ENCODE results near the gene NEK1.

Gene NEK1, protein sequence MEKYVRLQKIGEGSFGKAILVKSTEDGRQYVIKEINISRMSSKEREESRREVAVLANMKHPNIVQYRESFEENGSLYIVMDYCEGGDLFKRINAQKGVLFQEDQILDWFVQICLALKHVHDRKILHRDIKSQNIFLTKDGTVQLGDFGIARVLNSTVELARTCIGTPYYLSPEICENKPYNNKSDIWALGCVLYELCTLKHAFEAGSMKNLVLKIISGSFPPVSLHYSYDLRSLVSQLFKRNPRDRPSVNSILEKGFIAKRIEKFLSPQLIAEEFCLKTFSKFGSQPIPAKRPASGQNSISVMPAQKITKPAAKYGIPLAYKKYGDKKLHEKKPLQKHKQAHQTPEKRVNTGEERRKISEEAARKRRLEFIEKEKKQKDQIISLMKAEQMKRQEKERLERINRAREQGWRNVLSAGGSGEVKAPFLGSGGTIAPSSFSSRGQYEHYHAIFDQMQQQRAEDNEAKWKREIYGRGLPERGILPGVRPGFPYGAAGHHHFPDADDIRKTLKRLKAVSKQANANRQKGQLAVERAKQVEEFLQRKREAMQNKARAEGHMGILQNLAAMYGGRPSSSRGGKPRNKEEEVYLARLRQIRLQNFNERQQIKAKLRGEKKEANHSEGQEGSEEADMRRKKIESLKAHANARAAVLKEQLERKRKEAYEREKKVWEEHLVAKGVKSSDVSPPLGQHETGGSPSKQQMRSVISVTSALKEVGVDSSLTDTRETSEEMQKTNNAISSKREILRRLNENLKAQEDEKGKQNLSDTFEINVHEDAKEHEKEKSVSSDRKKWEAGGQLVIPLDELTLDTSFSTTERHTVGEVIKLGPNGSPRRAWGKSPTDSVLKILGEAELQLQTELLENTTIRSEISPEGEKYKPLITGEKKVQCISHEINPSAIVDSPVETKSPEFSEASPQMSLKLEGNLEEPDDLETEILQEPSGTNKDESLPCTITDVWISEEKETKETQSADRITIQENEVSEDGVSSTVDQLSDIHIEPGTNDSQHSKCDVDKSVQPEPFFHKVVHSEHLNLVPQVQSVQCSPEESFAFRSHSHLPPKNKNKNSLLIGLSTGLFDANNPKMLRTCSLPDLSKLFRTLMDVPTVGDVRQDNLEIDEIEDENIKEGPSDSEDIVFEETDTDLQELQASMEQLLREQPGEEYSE (N-terminal part only)

DNA sequence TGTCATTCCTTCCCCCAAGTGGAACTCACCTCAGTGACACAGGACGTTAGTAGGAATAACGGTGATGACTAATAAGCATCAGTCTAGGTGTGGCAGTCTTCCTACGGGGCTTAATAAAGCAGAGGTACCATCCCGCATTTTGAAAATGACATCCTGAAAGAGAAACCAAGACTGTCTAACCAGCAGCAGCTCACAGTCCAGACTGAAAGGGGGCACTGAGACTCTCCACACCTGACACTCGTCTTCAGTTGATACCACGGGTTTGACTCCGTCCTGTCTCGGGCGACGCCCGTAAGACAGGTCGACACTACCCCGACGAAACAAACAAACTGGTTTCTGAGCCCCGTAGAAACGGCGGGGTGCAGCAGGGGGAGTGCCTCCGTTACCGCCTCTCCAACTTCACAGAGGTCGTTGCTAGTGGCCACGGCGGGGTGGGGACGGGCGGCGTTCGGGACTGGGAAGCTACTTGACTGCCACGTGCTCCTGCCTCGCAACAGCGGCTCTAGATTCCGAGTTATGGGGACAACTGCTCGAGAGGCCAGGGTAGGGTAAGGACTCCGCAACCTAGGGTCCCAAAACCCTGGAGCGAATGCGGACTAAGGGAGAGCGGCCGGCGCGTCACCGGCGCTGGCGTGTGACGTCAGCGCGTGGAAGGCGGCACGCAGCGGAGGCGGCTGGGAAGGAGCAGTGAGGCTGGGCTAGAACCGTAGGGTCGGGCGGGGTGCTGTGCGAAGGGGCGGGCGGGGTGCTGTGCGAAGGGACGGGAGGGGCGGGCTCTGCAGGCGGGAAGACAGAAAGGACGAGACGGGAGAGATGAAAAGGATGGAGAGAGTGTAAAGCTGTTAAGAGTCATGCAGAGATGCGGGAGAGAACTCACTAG, at the start of gene NEK1:
Gene NEK1, minus strand, starts transcription at position 593 of the 880 bp plus-strand sequence. CDS start 9,953 bp downstream, outside the sequence.
- peak; percentile 75 for DNase-seq

DNA sequence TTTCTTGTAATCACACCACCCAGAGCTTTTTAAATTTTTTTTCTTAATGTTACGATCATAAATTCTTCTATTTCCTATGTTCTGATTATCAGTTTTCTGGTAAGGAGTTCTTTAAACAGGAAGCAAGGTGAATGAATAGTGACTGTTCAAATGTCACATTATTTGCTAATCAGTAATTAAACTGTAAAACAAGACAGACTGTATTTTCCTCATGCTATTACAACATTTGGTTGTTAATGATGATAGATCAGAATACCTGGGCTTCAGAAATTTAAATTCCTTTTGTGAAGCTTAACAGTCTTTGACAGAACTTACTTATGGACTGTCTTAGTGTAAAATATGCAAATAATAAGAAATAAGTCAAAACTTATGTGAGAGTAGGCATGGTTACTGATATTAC, 49.4 kb upstream of the NEK1 start:
- DNase-seq = no peak

DNA sequence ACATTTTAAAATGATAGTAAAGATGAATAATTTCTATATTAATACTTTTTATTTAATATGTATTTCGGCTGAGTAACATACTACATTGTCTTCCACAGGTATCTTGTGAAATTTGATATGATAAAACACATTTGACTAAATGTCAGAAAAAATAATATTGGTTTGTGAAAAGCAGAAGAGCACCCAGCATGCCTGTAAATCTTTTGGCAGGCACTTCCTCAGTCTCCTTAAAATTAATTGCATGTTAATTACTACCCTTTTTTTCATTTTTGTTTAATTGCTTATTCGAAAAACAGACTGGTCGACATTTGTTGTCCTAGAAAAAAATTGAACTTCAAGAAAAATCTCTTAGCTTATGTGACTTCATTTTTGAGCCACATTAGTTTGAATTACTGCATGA, 48.5 kb upstream of the NEK1 start:
- no peak for DNase-seq

DNA sequence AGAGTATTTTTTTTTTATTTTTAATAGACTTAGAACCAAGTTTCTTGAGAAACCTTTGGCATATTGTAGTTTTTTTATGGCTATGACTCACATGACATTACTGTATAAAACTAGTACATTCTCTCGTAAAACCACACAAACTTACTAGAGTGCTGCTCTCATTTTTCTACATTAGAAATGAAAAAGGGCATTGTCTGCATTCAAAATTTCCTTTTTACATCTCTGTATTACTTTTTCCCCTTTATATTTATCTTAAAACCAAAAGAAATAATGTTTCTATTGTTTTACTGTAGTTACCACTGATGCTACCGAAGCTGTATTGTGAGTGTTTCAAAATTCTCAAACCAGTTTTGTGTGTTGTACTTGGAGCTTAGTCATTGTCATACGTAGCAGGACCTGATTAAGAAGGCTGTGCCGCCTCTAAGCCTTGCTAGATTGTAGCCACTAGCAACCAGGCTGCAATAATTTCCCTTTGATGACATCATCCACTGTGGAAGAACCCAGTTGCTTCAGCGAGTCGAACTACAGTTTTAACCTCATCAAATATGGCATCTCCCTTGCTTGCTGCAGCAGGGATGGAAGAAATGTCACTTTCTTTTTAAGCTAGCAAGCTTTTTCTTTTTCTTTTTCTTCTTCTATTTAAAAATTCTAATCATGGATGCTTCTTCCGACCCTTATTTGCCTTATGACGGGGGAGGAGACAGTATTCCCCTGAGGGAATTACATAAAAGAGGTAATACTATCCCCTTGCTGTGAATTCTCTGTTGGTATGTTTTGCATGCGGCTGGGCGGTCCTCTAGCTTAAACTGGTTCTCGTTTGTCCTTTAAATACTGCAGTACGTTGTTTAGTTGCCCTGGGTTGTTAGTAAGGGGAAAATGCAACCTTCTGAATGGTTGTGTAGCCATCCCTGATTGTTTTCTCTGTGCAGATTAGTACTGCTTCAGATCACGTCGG, 47.6 kb upstream of the NEK1 start:
- DNase-seq = peak; percentile 91

DNA sequence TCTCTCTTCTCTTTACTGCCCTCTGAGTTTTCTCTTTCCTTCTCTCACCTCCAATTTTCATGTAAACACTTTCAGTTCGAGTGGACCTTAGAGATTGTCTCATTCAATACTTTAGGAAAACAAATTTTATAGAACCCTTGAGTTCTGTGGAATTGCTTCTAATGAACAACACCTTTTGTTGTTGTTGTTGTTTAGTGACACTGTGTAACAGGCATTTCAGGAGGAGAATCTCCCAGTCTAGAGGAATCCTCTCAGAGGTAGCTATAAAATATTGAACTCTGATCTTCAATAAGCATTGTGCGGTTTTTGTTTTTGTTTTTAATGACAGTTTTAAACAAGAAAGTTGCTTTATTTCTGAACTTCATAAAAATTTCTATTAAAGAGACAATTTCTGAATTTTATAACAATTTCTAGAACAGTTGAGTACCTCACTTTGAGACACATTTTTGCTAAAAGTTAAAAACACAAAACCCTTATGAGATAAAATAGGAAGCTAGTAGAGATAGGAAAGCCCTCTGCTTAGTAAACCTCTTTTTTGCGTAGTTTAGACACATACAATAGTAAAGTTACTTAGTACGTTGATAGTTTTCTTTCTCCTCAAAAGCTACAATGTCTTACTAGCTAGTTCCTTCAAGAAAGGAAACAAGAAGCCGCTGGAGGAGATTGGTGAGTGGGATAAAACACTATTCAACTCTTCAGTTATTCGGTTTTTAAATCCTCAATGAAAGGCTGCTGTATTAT, 46.8 kb upstream of the NEK1 start:
- no peak for DNase-seq

DNA sequence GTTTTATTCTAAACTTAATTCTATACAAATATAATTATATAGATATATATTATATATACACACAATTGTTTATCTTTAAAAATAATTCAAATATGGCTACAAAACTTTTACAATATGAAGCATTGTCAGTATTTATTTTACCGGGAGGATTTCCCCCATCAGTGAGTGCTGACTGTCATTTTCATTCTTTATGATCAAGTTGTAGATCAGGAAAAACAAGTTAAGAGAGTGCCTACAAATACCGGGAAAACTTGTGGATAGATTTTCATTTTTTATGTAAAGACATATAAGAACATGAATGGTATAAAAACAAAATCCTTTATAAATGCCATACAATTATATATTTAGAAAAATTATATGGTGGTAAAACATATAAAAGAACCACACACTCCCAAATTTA, 45.8 kb upstream of the NEK1 start:
- peak; percentile 66 for DNase-seq

DNA sequence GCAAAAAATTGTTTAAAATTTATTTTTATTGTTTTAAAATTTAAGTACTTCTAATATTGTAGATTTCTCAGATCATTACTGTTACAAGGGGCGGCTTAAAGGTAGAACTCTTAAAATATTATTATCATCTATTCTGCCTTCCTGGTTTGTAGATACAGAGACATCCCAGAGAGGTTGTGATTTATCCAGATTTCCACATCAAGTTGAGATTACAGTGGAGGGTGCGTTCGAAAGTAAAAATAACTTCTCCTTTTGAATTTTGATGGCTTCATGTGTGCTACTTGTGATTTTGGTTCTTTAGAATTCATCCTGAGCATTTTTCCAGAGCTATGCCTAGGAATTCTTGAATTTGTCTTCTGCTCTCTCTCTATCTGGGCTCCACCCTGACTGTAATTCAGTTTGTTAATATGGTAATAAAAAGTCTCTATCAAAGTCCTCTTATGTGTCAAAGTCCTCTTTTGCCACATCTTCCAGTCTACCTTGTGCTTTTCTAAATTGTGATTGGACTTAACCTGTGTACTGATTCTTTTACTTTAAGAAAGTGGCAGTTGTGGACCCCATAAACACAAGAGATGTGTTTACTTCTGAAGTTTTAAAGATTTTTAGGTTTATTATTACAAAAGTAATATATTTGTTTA, 45.2 kb upstream of the NEK1 start:
- no peak for DNase-seq

GRCh38 chr4:169655401-169655800, 43.0 kb upstream of the NEK1 start:
- DNase-seq = no peak

DNA sequence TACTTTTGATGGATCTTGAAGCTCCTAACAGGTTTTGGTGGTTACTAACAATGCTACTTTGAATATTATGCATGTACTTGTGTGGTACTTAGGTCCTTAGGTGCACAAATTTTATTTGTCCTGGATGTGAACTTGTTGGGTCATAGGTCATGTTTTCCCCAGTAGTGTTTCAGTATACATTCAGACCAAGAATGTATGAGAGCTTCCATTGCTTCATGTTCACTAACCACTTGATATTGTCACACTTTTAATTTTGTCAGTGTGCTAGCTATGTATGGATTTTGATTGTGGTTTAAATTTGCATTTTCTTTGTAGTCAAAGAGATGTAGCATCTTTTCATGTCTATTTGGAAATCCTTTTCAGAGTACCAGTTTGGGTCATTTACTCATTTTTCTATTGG, 40.2 kb upstream of the NEK1 start:
- no peak for DNase-seq

DNA sequence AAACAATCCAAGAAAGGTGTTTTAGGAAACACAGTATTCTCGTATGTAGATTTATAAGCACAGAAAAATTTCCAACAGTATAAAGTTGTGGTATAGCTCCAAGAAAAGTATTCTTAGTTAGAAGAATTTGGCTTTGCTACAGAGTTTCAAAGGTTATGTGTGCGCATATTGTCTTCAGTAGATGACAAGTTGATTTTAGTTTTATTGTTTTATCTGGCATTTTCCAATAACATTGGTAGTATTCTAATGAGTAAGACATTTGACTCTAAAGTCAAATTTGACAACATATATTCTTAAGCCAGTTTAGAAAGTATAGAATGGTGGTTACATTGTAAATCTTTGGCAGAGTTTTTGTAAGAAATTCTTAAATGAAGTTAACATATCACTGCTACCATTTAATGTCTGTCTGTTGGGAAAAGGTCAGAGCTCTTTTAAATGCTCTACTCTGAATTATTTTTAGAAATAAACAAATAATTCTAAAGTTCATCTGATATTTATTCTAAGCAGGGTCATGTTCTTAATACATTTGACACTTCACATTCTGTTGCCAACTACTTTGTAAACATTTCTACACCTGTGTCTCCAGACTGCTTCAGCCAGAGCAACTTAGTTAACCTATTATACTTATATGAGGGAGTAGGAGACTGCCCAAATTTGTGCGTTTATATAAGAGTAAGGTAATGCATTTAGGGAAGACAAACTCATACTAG, 38.0 kb upstream of the NEK1 start:
- DNase-seq = no peak

DNA sequence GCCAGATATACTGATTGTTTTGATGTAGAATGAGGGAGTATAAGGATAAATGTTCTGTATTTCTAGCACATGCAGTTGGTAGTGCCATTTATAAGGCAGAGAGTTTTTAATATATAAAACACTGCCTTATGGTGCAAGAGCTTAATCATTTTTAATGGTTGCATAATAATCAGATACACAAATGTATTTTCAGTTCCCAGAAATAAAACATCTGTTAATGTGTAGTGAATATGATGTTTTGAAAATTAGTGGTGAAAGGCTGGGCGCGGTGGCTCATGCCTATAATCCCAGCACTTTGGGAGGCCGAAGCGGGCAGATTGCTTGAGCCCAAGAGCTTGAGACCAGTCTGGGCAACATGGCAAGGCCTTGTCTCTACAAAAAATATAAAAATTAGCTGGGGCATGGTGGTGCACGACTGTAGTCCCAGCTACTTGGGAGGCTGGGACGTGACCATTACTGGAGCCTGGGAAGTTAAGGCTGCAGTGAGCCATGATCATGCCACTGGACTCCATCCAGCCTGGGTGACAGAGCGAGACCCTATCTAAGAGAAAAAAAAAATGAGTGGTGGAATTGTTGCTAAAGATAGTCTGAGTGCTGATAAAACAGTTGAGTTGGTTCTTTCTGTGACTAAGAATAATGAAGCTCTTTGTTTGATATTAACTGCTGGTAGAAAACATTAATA, 37.3 kb upstream of the NEK1 start:
- DNase-seq = no peak

DNA sequence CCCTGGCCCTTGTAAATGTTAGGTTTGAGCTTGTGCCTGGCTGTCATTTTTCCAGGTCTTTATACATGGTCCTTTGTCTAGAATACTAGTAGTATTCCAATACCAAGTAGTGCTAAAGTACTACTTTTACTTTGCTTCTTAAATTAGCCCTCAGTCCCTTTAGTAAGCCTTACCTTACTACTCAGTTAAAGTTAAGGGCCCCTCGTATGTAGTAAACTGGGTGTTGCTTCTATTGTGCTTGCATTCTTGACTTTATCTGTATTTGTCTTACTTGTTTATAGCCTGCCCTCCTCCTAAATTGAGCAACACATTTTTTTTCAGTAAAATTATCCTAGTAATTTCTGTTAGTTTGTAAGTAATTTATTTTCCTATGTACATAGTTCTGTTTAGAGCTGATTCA, 33.2 kb upstream of the NEK1 start:
- DNase-seq = no peak

- no peak for DNase-seq
Measured at GRCh38 chr4:169644802-169645201, 32.4 kb upstream of the NEK1 start.

DNA sequence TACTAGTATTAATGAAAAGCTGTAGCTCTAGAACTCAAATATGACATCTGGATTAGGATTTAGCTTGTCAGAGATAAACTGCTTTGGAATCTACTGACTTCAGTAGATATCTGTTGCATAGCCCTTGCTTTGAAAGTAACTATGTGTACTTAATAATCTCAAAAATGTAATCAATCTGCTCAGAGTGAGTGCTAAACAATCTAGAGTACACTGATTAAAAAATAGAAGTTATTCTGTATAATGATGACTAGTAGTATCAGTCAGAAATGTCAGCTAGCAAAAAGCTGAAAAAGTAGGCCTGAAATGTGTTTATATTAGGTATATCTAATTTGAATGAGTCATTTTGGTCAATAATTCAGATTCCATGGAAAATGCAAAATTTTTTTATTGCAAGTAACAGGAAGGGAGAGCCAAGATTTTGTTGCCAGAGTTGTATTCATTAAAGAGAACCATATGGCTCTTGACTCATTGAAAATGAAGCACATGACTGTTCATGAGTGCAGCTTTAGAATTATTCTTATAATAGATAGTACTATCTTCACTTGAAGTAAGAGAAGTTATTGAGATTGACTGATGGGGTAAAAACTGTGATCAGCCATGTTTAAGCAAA, 28.0 kb upstream of the NEK1 start:
- no peak for DNase-seq

- no peak for DNase-seq
Measured at GRCh38 chr4:169634975-169635374, 22.6 kb upstream of the NEK1 start.

DNA sequence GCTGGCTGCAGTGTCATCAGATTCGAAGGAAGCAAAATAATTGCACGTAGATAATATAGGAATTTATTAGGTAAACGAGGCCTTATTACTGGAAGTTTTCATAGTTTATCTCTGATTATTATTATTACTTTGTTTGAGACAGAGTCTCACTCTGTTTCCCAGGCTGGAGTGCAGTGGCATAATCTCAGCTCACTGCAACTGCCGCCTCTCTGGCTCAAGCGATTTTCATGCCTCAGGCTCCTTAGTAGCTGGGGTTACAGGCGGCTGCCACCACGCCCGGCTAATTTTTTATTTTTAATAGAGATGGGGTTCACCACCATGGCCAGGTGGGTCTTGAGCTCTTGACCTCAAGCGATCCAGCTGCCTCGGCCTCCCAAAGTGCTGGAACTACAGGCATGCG, 20.5 kb upstream of the NEK1 start:
- DNase-seq = no peak

DNA sequence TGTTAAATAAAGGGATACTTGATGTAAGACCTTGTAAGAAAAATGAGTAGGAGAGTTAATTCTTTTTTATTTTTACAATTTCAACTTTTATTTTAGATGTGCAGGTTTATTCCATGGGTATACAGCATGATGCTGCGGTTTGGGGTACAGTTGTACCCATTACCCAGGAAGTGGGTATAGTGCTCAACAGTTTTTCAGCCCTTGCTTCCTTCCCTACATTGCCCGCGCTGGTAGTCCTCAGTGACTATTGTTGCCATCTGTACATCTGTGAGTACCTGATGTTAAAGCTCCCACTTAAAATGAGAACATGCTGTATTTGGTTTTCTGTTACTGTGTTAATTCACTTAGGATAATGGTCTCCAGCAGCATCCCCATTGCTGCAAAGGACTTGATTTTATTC, 17.7 kb upstream of the NEK1 start:
- DNase-seq = no peak

- DNase-seq = no peak
Measured at GRCh38 chr4:169628579-169628978, 16.2 kb upstream of the NEK1 start.
